ENCODE data around the gene SLC6A9. TPM values are rescaled to one million over a fixed set of nuclear protein-coding genes. Genes with fewer than 3 reads are reported as not detected.

SLC6A9 gene
- total RNA-seq, 2 donors from 2014 or later, result 3.5 to 4.5 TPM

DNA sequence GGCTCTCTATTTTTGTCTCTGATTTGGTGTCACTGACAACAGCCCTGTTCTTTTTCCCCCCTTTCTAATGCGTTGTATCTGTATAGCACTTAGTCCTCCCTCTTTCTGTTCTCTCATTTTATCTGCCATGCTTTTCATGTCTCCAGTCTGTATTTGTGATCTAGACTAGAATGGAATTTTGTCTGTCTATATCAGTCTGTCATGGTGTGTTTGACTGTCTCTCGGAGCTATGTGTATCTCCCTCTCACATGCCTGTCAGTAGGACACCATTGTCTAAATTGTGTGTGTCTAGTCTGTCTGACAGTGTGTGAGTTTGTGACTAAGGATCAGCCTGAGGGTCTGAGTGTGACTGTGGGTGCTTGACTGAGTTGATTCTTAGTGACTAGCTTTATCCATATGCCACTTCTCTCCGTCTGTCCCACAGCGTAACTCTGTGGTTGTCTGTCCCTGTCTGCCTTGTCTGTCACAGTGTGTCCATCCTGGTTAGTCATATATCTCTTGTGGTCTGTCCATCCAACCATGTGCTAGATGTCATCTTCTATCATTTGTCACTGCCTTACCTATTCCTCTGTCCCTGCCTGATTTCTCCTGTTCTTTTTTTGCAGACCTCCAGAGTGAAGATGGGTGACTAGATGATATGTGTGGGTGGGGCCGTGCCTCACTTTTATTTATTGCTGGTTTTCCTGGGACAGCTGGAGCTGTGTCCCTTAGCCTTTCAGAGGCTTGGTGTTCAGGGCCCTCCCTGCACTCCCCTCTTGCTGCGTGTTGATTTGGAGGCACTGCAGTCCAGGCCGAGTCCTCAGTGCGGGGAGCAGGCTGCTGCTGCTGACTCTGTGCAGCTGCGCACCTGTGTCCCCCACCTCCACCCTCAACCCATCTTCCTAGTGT lies 53.6 kb downstream of the SLC6A9 start:
- no peaks in the 10 kb centered on the region for H3K27me3 Mint-ChIP-seq
- H3K4me3 Mint-ChIP-seq, result peak overlapping the region; percentile 89
- peaks cover 52 to 54% of the 10 kb centered on the region in 2 donors for H3K4me1 Mint-ChIP-seq (ENCODE audit: low read depth in 2 of 2)
- H3K27ac Mint-ChIP-seq, result peak overlapping the region in 1 of 2 donors; percentile 14
- no peak for ATAC-seq
- no peaks in the 10 kb centered on the region for H3K9me3 Mint-ChIP-seq
- DNase-seq (ENCODE audit: low spot score), result no peak
- H3K36me3 Mint-ChIP-seq, result peaks cover 24% of the 10 kb centered on the region

DNA sequence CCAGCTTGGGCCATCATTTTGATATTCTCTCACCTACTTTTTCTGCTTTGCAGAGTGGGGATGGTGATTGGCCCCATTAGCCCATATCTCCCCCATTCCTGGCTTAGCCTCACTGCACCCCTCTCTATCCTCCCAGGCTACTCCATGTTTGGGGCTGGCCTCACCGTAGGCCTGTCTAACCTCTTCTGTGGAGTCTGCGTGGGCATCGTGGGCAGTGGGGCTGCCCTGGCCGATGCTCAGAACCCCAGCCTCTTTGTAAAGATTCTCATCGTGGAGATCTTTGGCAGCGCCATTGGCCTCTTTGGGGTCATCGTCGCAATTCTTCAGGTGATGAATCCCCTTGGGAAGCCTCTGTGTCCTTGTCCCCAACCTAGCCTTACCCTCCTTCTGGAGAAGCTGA lies 54.4 kb downstream of the SLC6A9 start:
- Mint-ChIP-seq H3K36me3 (peaks cover 24% of the 10 kb centered on the region), H3K4me1 (ENCODE audit: low read depth in 2 of 2) (peaks cover 51 to 54% of the 10 kb centered on the region in 2 donors), H3K27ac (peak overlapping the region; percentile 0 to 14), H3K27me3 (no peaks in the 10 kb centered on the region), H3K4me3 (peak overlapping the region; percentile 89), H3K9me3 (no peaks in the 10 kb centered on the region)
- ATAC-seq, result no peak
- no peak for DNase-seq (ENCODE audit: low spot score)

DNA sequence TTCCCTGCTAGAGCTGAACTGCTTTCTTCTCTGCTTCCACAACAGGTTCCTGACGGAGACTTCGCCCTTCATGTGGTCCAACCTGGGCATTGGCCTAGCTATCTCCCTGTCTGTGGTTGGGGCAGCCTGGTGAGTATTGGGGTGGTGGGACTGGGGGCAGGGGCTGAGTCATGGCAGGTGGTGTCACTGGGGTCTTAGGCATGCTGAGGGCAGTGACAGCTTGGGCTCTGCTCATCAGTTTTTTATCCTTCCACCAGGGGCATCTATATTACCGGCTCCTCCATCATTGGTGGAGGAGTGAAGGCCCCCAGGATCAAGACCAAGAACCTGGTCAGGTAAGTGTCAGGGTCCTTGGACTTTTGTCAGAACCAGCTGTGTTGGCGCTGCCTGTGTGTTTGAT lies 55.2 kb downstream of the SLC6A9 start:
- H3K4me1 Mint-ChIP-seq (ENCODE audit: low read depth in 2 of 2), result peaks cover 54% of the 10 kb centered on the region in 2 donors
- H3K4me3 Mint-ChIP-seq, result peak overlapping the region; percentile 89
- peak overlapping the region; percentile 30 to 91 for H3K27ac Mint-ChIP-seq
- ATAC-seq, result no peak
- H3K27me3 Mint-ChIP-seq, result no peaks in the 10 kb centered on the region
- no peak for DNase-seq (ENCODE audit: low spot score)
- H3K36me3 Mint-ChIP-seq, result peaks cover 24% of the 10 kb centered on the region
- no peaks in the 10 kb centered on the region for H3K9me3 Mint-ChIP-seq

DNA sequence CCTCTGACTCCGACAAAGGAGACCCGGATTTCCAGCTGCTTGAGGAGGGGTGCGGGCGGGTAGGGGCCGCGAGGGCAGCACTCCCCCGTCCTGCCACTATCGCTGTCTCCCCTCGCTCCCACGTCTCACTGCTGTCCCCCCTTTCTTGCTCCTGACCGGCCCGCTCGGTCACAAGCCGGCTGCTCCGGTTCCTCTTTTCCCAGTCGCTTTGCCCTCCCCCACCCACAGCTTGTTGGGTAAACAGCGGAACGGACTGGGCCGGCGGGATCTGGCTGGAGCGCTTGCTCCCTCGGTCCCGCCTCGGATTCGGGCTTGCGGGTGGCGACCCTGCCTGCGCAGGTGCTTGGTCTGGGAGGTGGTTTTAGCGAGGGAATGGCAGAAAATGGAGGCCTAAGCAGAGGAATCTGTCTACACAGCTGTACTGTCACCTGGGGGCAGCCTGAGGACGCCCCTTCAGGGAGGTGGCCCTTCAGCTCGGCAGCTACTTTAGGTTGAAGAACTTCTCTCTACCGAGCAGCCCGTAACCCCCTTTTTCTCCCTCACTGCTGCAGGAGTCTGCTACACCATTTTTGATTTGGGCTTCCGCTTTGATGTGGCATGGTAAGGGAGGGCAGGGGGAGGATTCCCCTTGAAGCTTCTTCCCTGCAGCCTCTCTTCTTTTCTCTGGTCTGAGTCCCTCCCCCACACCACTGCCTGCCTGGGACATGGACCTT lies 55.9 kb downstream of the SLC6A9 start:
- DNase-seq (ENCODE audit: low spot score) (no peak), ATAC-seq (no peak)
- Mint-ChIP-seq H3K4me3 (peak overlapping the region; percentile 89), H3K9me3 (no peaks in the 10 kb centered on the region), H3K4me1 (ENCODE audit: low read depth in 2 of 2) (peaks cover 49 to 57% of the 10 kb centered on the region in 2 donors), H3K36me3 (peaks cover 19% of the 10 kb centered on the region), H3K27ac (peak overlapping the region; percentile 30 to 91), H3K27me3 (no peaks in the 10 kb centered on the region)

DNA sequence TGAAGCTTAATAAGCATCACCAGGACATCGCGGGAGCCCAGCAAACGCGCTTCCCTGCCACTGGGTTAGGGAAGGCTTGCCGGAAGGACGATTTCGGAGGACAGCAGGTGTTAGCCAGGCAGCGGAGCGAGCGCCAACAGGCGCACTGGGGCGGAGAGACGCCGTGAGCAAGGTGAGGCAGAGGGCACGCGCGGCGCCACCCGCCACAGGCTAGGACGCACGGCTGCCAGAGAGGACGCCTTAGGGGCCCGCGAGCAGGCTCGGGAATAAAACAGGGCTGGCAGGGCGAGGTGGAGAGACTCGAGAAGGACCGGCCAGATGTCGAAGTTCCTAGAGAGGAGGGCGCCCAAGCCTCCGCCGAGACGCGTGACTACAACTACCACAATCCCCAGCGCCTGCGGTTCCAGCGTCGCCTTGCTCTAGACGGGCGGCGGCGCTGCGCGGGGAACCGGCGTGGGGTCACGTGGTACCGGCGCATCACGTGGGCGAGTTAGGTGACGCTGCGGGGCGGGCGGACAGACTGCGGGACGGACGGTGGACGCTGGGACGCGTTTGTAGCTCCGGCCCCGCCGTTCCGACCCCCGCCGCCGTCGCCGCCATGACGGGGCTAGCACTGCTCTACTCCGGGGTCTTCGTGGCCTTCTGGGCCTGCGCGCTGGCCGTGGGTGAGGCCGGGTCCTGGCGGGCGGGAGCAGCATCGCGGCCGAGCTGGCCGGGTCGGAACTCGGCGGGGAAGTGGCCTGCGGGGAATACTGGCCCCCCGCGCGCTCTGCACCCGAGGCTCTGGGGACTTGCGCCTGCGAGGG lies 56.6 kb downstream of the SLC6A9 start, which contains the start of gene ATP6V0B:
Gene ATP6V0B (plus strand): TSS at position 518 of the 806 bp plus-strand sequence. CDS start 81 bp downstream, at position 599.
- DNase-seq (ENCODE audit: low spot score) (peak; percentile 97), ATAC-seq (peak; percentile 85 to 91)
- Mint-ChIP-seq H3K4me3 (peak within 1 kb of the TSS; percentile 89), H3K4me1 (ENCODE audit: low read depth in 2 of 2) (peaks cover 56 to 60% of the 10 kb centered on the region in 2 donors), H3K9me3 (no peaks in the 10 kb centered on the region), H3K27me3 (no peaks in the 10 kb centered on the region), H3K27ac (peak within 1 kb of the TSS; percentile 88 to 91), H3K36me3 (peaks cover 18% of the 10 kb centered on the region)

DNA sequence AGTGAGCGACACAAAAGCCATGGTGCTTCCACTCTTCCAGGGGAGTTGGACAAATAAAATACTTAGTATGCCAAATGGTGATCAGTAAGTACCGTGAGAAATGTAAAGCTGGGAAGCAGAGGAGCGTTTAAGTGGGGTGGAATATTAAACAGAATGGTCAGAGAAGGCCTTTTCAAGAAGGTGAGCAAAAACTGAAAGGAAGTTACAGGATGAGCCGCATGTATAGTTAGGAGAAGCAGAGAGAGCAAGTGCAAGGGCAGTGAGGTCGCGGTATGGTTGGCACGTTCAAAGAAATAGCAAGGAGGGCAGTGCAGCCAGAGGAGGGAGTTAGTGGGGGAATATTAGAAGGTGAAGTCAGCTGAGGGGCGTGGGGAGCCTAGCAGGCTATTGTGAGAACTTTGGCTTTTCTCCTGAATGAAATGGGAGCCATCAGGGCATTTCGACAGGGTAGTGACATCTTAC lies 57.2 kb downstream of the SLC6A9 start:
- Mint-ChIP-seq H3K27me3 (no peaks in the 10 kb centered on the region), H3K4me1 (ENCODE audit: low read depth in 2 of 2) (peaks cover 60 to 65% of the 10 kb centered on the region in 2 donors), H3K27ac (peak overlapping the region; percentile 88 to 91), H3K9me3 (no peaks in the 10 kb centered on the region), H3K4me3 (peak overlapping the region; percentile 89), H3K36me3 (peaks cover 18% of the 10 kb centered on the region)
- DNase-seq (ENCODE audit: low spot score) (no peak), ATAC-seq (no peak)

DNA sequence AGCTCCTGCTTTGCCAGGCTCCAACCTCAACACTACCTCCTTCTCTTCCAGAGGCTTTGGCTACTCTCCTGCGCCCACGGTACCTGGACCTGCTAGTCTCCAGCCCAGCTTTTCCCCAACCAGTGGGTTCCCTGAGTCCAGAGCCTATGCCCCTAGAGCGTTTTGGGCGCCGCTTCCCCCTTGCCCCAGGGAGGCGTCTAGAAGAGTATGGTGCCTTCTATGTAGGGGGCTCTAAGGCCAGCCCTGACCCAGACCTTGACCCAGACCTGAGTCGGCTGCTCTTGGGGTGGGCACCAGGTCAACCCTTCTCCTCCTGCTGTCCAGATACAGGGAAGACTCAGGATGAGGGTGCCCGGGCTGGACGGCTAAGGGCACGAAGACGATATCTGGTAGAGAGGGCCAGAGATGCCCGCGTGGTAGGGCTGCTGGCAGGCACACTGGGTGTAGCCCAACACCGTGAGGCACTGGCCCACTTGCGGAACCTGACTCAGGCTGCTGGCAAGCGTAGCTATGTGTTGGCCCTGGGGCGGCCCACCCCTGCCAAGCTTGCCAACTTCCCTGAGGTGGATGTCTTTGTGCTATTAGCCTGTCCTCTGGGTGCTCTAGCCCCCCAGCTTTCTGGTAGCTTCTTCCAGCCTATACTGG lies 59.8 kb downstream of the SLC6A9 start:
- DNase-seq (ENCODE audit: low spot score), result no peak
- H3K27ac Mint-ChIP-seq, result no peak overlapping the region
- no peaks in the 10 kb centered on the region for H3K27me3 Mint-ChIP-seq
- no peak for ATAC-seq
- peaks cover 37 to 49% of the 10 kb centered on the region in 2 donors for H3K4me1 Mint-ChIP-seq (ENCODE audit: low read depth in 2 of 2)
- H3K4me3 Mint-ChIP-seq, result peak overlapping the region; percentile 94
- peaks cover 1% of the 10 kb centered on the region for H3K36me3 Mint-ChIP-seq
- H3K9me3 Mint-ChIP-seq, result no peaks in the 10 kb centered on the region

DNA sequence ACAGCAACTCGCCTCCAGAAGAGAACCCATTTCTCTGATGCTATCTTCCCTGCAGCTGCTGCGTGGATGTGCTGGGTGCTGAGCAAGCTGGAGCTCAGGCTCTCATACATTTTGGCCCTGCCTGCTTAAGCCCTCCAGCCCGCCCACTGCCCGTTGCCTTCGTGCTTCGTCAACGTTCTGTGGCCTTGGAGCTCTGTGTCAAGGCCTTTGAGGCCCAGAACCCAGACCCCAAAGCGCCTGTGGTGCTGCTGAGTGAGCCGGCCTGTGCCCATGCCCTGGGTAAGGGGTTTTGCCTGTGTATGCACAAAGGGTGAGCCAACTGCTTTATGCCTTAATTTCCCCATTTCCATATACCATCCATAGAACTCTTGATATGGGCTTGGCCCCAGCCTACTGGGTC lies 60.4 kb downstream of the SLC6A9 start:
- no peaks in the 10 kb centered on the region for H3K9me3 Mint-ChIP-seq
- H3K27ac Mint-ChIP-seq, result peak overlapping the region in 1 of 2 donors; percentile 91
- ATAC-seq (no peak), DNase-seq (ENCODE audit: low spot score) (no peak)
- peak overlapping the region; percentile 94 for H3K4me3 Mint-ChIP-seq
- H3K27me3 Mint-ChIP-seq, result no peaks in the 10 kb centered on the region
- H3K36me3 Mint-ChIP-seq, result no peaks in the 10 kb centered on the region
- peaks cover 31 to 45% of the 10 kb centered on the region in 2 donors for H3K4me1 Mint-ChIP-seq (ENCODE audit: low read depth in 2 of 2)

DNA sequence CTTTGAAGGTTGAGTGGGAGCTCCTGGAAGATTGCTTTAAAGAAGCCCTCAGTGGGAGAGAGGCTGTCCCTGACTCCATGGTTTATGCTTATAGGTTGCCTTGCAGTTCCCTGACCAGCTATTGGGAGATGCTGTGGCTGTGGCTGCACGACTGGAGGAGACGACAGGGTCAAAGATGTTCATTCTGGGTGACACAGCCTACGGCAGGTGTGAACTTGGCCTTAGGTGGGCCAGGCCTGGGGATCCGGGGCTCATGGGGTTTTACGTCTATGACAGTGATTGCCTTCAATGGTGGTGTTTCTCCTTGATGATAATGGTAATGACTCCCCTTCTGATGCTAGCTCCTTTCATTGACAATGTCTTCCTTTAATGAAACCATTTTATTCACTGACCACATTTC lies 60.8 kb downstream of the SLC6A9 start:
- ATAC-seq, result no peak
- Mint-ChIP-seq H3K4me3 (peak overlapping the region; percentile 94), H3K27ac (peak overlapping the region; percentile 45 to 91), H3K27me3 (no peaks in the 10 kb centered on the region), H3K4me1 (ENCODE audit: low read depth in 2 of 2) (peaks cover 29 to 41% of the 10 kb centered on the region in 2 donors), H3K36me3 (no peaks in the 10 kb centered on the region), H3K9me3 (no peaks in the 10 kb centered on the region)
- no peak for DNase-seq (ENCODE audit: low spot score)

DNA sequence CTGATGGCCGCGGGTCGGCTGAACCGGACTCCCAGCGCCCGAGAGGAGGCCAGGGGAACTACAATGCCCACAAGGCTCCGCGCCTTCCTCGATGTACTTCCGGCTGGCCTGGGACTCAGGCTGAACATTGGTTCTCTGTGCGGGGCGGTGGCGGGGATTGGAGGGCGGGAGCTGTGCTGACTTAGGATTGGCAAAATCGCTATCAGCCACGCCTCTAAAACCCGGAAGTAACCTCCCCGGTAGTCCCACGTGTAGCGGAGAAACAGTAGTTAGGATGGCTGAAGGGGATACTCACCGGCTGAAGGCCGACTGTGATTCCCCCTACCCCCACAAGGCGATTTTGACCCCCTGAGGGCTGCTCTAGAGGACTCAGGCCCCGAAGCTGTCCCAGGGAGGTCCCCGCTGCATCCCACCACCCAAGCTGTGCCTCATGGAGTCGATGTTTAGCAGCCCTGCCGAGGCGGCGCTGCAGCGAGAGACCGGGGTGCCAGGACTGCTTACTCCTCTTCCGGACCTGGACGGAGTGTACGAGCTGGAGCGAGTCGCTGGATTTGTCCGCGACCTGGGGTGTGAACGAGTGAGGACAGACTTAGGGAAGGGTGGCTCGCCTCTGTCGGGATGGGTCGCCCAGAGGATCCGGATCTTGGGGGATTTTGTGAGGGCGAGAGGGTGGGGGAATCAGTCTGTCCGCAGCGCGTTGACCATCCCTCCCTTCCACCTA lies 61.4 kb downstream of the SLC6A9 start, which contains the start of gene DPH2:
Gene DPH2 (plus strand): TSS at position 265 of the 721 bp plus-strand sequence. CDS start 166 bp downstream, at position 431.
- ATAC-seq (peak; percentile 93 to 96), DNase-seq (ENCODE audit: low spot score) (peak; percentile 92)
- no peaks in the 10 kb centered on the region for H3K9me3 Mint-ChIP-seq
- H3K36me3 Mint-ChIP-seq, result no peaks in the 10 kb centered on the region
- H3K4me3 Mint-ChIP-seq, result peak within 1 kb of the TSS; percentile 94
- H3K27me3 Mint-ChIP-seq, result no peaks in the 10 kb centered on the region
- H3K27ac Mint-ChIP-seq, result peak within 1 kb of the TSS; percentile 45 to 91
- H3K4me1 Mint-ChIP-seq (ENCODE audit: low read depth in 2 of 2), result peaks cover 29 to 41% of the 10 kb centered on the region in 2 donors

DNA sequence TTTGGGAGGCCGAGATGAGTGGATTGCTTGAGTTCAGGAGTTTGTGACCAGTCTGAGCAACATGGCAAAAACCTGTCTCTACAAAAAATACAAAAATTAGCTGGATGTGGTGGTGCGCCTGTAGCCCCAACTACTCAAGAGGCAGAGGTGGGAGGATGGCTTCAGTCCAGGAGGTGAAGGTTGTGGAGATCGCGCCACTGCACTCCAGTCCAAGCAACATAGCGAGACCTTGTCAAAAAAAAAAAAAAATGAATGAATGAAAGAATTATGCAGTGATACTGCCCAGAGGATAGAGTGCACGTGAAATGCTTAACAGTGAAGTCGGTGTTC lies 61.9 kb downstream of the SLC6A9 start:
- peak overlapping the region; percentile 94 for H3K4me3 Mint-ChIP-seq
- no peaks in the 10 kb centered on the region for H3K36me3 Mint-ChIP-seq
- no peaks in the 10 kb centered on the region for H3K27me3 Mint-ChIP-seq
- H3K9me3 Mint-ChIP-seq, result no peaks in the 10 kb centered on the region
- no peak for ATAC-seq
- peak overlapping the region; percentile 45 to 91 for H3K27ac Mint-ChIP-seq
- peaks cover 28 to 39% of the 10 kb centered on the region in 2 donors for H3K4me1 Mint-ChIP-seq (ENCODE audit: low read depth in 2 of 2)
- no peak for DNase-seq (ENCODE audit: low spot score)

DNA sequence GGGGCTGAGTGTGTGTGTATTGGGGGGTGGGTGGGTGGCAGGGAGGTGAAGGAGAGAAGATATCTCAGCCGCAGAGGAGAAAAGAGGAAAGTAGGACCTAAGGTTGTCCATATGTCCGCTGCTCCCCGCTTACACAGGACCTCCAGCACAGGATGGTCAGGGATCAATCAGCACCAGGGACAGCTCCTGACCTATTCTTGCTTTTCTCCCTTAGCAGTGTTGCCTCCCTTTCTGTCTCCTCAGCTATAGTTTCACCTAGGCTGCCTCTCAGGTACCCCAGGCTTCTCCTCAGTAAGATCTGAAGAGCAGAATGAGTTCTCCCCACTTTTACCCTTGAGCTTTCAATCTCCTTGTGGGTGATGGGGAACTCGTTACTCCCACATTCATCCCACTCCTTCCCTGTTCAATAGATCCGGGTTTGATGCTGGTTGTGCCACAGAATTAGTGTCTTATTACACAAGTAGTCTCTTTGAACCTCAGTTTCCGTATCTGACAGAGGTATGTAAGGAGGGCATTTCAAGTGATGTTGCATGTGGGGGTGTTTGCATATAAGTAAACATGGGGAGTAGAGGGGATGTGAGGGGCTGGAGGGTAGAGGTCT lies 62.8 kb downstream of the SLC6A9 start:
- Mint-ChIP-seq H3K9me3 (no peaks in the 10 kb centered on the region), H3K36me3 (no peaks in the 10 kb centered on the region), H3K4me3 (no peak overlapping the region), H3K27me3 (no peaks in the 10 kb centered on the region), H3K27ac (no peak overlapping the region), H3K4me1 (ENCODE audit: low read depth in 2 of 2) (peaks cover 18 to 29% of the 10 kb centered on the region in 2 donors)
- no peak for DNase-seq (ENCODE audit: low spot score)
- no peak for ATAC-seq

All from natural killer cell treated with Interleukin-12 subunit alpha and Interleukin-12 subunit beta and Interleukin-15 and Interleukin-18, amount 100 ng/mL, for 72 hours (primary cell).